Activated naive CD4-positive, alpha-beta T cell (primary cell): ENCODE measurements around the gene CACHD1.

Experiments
- DNase-seq, 4 experiments: peaks; one replicate each; lab custom pipeline; 2025; lab: John Stamatoyannopoulos, UW

CACHD1 gene

DNA sequence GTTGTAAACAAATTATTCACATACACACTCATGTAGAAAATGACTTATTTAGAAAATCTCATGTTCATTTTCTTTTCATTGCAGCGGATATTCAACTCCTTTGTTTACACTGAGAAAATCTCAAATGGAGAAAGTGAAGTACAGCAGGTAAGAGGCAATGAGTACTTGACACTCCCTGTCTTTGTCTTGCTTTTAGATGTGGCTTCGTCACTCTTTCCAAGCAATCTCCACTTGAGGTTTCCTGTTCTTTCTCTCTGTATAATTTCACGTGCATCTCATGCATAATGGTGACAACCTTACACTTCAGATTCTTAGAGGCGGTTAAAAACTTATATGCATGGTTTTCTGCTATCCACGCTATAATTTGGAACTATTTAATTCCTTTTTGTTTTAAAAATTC, 80.6 kb downstream of the CACHD1 start:
- no peak for DNase-seq

DNA sequence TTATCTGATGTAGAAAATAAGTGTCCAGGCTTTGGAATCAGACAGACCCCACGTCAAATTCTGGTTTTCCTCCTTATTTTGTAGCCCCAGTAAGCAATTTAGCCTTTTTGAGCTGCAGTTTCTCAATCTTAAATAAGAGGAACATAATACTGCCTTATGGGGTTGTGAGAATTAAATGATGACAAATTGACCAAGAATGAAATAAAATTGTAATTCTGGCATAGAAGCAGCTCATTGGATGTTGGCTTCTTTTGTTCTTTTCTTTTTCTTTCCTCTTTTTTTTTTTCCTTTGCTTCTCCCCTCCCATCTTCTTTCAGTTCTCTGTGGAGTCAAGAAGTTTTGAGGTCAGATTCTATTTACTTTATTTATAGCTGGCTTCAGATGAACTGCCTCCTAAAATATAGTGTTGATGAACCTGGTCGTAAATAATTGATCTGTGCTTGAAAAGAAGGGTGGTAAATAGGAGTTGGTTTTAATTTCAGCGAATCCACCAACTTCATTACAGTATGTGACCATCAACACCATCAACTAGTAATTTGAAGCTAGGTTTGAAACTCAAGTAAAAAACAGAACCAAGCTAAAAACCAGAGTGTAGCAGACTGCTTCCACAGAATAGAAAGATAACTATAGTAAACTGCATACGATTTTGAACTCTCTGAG, 81.1 kb downstream of the CACHD1 start:
- no peak for DNase-seq

GRCh38 chr1:64553285-64553684, 83.4 kb downstream of the CACHD1 start:
- DNase-seq, result no peak

GRCh38 chr1:64555947-64556346, 86.0 kb downstream of the CACHD1 start:
- no peak for DNase-seq

- no peak for DNase-seq
Measured at GRCh38 chr1:64561993-64562392, 92.1 kb downstream of the CACHD1 start.

DNA sequence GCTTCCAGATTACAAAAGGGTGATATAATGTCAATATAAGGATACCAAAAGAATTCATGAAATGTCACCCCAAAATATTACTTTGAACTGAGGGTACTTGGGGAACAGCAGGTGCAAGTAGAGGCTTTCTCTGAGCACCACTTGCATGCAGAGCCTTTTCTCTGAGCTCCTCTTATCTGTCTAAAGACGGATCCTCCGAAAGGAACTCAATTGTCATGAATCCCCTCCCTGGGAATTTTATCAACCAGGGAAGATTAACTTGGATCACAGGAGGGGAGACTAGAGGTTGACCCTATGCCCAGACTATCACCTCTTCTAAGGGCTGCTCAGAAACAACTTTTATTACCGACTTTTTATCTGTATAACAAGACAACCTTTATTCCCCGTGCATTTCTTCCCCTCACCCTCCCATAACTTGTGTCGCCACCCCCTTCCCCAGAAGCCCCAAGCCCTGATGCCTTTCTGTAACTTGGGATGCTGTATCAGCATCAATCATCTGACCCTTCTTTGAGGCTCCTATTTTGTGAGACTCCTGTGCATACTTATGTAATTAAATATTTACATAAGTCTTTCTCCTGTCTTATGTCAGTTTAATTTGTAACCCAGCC, 94.1 kb downstream of the CACHD1 start:
- DNase-seq, result no peak

GRCh38 chr1:64564891-64565290, 95.0 kb downstream of the CACHD1 start:
- no peak for DNase-seq

DNA sequence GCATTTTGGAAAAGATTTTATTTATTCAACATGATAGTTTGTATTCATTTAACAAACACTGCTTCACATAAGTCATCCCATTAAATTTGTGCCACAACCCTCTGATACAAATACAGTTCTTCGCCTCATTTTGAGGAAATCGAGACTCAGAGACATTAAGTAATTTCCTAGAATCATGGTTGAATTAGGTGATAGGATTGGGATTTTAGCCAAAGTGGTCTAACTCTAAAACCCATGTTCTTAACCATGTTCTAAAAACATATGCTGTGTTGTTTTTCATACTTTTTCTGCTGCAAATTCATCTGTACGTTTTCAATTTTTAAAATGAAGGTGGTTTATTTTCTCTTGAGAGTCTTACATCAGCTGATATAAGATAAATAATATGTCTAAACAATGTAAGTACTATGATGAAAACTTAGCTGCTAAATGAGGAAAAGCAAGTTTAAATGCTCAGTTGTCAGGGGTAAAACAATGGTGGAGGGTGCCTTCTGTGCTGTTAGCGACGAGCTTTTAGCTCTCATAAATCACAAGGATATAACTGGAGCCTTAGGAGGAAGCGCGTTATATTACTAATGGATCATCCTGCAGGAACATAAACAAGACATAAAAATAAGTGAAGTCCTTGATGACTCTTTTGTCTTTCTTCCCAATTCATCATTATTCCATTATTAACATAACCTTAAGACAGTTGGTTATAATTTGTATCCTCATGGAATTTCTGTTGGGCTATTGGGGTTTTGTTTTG, 97.7 kb downstream of the CACHD1 start:
- no peak for DNase-seq

DNA sequence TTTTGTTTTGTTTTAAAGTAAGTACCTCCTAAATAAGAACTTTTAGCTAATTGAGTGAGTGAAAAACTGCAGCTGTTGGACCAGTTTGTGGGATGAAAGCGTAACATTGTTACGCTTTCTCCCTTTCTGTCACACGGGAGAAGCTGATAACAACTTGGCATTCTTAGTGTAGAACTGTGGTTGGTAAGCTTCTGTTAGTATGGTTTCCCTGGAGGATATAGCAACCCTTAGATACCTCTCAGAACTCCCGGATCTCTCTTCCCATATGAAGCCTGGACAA, 98.2 kb downstream of the CACHD1 start:
- no peak for DNase-seq

DNA sequence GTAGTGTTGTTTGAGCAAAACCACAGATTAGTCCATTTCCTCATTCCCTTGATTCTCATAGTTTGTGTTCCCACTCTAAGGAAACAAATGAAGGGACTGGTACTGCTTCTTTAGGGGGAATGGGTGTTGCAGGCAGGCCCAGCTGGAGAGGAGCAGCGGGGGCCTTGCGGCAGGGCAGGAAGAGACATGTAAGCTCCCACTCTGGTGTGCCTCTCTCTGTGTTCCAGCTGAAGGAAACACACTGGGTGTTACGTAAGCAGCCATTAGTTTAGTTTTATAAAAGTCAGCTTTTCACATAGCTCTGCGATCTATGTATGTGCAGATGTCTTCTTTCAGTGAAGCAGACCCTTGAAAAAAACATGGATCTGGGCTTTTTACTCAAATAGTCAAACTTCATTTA, 99.5 kb downstream of the CACHD1 start:
- no peak for DNase-seq

- no peak for DNase-seq
Measured at GRCh38 chr1:64570267-64570855, 100.4 kb downstream of the CACHD1 start.

DNA sequence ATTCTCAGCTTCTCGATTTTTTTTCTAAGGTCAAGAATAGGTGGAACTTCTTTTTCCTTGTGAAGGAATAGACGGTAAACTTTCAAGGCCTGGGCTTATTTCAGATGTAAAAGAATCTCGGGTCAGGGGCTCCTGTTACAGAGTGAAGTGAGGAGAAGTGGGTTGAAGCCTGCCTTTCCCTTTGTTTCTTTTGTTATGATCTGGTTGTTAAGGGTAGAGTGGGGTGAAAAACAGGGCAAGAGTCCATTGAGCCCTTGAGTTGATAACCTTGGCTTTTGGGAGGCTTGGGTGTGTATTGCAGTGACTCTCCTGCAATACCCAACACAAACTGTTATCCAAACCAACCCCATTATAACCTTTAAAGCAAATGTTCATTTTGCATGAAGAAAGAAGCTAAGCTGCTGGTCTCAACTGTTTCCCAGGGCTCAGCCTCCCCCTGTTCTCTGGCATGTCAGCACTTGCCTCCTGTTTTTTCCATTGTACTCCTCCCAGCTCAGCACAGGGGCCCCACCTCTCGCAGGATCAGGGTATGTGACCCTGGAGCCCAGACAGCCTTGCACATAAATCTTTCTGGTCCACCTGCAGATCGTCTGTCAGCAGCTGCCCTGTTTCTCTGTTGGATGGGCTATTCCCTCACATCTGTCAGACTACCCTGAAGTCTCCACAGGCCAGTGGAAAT, 102.4 kb downstream of the CACHD1 start:
- no peak for DNase-seq

GRCh38 chr1:64574301-64574700, 104.4 kb downstream of the CACHD1 start:
- DNase-seq, result no peak

DNA sequence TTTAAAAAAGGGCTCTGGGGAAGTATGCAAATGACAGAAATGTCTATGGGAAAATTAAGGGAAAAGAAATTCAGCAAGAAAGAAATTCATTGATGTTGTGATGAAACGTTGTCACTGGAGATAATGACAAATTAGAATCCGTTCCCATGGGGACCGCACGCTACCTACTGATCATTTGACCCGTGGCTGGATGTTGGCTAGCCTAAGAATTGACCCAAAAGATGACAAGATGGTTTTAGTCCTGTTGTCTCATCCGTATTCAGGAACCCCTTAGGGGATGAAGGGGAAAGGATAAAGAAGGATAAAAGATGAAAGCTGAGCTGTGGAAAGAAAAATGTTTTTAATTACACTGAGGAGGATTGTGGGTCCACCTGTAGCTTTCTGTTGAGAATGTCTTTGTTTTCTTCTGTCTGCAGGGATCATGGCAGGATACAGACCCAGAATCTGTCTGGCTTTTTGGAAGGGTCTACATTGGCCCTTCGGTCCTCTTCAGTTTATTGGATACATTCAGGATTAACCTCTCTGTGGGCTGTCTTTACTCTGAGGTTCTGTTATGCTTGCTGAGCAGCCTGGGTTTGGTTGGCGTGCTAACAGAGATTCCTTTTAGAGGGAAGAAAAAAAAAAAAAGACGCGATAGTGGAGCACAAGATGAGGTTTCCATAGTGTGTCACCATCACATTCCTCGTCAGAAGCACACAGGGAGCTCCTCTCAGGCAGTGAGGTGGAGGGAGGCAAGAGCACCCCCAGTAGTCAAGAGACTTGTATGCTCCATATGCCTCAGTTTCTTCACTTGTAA, 106.2 kb downstream of the CACHD1 start:
- no peak for DNase-seq

- no peak for DNase-seq
Measured at GRCh38 chr1:64578270-64578973, 108.5 kb downstream of the CACHD1 start.

GRCh38 chr1:64579767-64580166, 109.8 kb downstream of the CACHD1 start:
- no peak for DNase-seq

DNA sequence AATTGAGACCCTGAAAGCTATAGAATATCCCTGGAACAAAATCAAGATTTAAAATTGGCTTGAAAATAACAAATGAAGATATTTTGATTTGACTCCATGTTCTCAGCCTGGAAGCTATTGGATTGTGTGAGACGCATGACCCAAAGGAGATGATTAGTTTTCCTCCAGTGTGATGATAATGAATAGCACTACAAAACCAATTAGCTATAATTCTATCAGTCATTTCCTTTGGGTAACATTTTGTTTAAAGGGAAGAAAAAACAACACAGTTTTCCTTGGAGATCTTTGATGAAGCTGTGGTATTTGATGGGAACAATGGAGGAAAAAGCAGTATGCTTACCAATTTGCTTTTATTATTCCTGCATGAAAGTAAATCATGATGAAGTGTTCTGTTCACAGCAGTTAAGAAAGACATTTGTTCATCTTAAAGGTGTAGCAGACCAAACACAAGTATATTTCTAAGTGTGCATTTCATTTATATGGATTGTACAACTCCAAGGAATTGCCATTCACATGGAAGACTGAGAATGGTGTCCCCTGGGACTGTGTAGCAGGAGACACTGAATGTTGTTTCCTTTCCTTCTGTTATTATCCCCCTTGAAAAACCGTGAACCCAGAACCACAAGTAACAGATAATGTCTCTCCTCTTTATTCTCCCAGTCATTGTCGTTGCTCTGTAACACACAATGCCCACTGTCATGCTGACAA, 111.4 kb downstream of the CACHD1 start:
- DNase-seq, result no peak

DNA sequence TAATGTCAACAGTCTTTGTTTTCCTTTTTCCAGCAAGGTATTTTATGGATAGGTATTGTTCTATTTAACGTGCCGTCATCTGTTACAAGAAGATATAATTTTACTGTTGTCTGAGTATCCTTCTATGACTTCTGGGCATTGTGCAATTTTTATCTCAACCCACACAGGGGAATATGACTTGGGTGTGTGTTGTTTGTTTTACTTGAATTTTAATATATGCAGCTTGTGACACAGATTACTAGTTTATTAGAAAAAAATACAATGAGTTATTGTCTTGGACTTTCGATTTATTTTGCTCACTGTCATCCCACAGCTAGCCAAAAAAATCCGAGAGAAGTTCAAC, 111.9 kb downstream of the CACHD1 start:
- DNase-seq, result no peak

DNA sequence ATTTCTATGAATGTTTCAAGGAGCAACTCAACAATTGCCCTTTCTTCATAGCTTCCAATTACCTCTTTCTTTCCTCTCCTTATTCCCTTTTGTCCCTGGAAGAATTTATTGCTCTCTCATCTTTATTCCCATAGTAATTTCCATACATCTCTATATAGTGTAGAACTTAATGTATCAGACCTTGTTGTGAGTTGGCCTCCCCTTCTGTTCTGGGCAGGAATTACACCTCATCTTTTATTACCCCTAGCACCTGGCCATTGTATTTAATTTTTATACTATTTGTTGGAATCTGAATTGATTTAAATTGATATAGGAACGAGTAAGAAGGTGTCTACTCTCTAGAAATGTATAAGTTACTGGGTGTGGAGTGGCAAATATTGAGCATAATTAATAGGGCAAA, 114.5 kb downstream of the CACHD1 start:
- DNase-seq, result no peak

DNA sequence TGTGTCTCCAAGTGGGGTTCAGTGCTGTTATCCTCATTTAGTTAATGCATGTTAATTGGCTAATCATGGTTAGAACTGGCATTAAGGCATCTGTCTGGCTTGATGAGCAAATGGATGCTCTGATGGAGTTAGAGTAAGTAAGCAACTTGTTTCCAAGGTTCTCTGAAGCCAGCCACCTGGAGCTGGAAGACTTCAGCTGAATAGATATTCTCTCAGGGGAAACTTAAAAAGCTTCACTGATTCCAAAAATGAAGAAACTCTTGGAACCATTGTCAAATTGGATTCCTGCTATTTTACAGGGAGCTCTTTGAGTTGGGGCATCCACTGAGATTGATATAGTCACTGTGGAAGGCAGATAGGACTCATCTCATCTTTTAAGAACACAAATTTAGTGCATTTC, 118.9 kb downstream of the CACHD1 start:
- no peak for DNase-seq

GRCh38 chr1:64590316-64590715, 120.4 kb downstream of the CACHD1 start:
- no peak for DNase-seq
